Smooth muscle cell (in vitro differentiated cells): ENCODE measurements around the gene GLT8D2. TPM values are rescaled to one million over a fixed set of nuclear protein-coding genes. Genes with fewer than 3 reads are reported as not detected.
A peak's percentile ranks its signal among the peaks of the same experiment; 100 is the strongest.

Source experiments
- DNase-seq: peaks from one replicate; lab custom pipeline; 2025; ENCODE audit not compliant: unreplicated experiment; lab: John Stamatoyannopoulos, UW
- H2AFZ ChIP-seq: fragments of 200-600 bp; sonication (generic); 2 replicates; pipeline ENCODE4 v1.6.0; 2016; ENCODE audit warnings: antibody characterized with exemption, low read depth, mild to moderate bottlenecking
- H3F3A ChIP-seq: fragments of 200-600 bp; sonication (generic); 2 replicates; pipeline ENCODE4 v1.6.0; 2017; ENCODE audit warnings: antibody characterized with exemption, low read depth
- H3K27ac ChIP-seq: fragments of 200-600 bp; sonication (generic); 2 replicates; pipeline ENCODE4 v1.5.1; 2016; ENCODE audit warnings: low read depth, mild to moderate bottlenecking
- H3K27me3 ChIP-seq: fragments of 200-600 bp; sonication (generic); 2 replicates; pipeline ENCODE4 v1.6.1; 2016; ENCODE audit warnings: low read depth, mild to moderate bottlenecking
- H3K36me3 ChIP-seq: fragments of 200-600 bp; sonication (generic); 2 replicates; pipeline ENCODE4 v1.5.1; 2016; ENCODE audit warnings: low read depth
- H3K4me1 ChIP-seq: fragments of 200-600 bp; sonication (generic); 2 replicates; pipeline ENCODE4 v1.5.1; 2016; ENCODE audit warnings: low read depth
- H3K4me2 ChIP-seq: fragments of 200-600 bp; sonication (generic); 2 replicates; pipeline ENCODE4 v1.6.0; 2016; ENCODE audit warnings: mild to moderate bottlenecking
- H3K4me3 ChIP-seq: fragments of 200-600 bp; sonication (generic); 2 replicates; pipeline ENCODE4 v1.5.1; 2016; ENCODE audit warnings: mild to moderate bottlenecking
- H3K79me2 ChIP-seq: fragments of 200-600 bp; sonication (generic); 2 replicates; pipeline ENCODE4 v1.6.0; 2016; ENCODE audit warnings: low read depth, mild to moderate bottlenecking
- H3K9ac ChIP-seq: fragments of 200-600 bp; sonication (generic); 2 replicates; pipeline ENCODE4 v1.6.0; 2016; ENCODE audit warnings: low read depth
- H3K9me3 ChIP-seq: fragments of 200-600 bp; sonication (generic); replicated peaks from 2 replicates; pipeline ENCODE4 v1.5.1; 2016; ENCODE audit warnings: low read depth
- H4K20me1 ChIP-seq: fragments of 200-600 bp; sonication (generic); 2 replicates; pipeline ENCODE4 v1.6.0; 2016; ENCODE audit warnings: low read depth
- WGBS: methylation state at CpG from one replicate; pipeline ENCODE4 v1.1.7; 2016; ENCODE audit warnings: low lambda C conversion rate; 5-methylcytosine and 5-hydroxymethylcytosine counted together
- polyA plus RNA-seq: library from polyadenylated mRNA; unstranded; fragments of >200 nt; fragmentation: Nextera tagmentation; extraction: Ambion mirVana; gene quantifications from 2 replicates; pipeline ENCODE4 v1.2.1, GENCODE V29; 2016
- total RNA-seq: library from RNA; depleted of rRNA; stranded (reverse); fragments of >200 nt; gene quantifications from 2 replicates; pipeline ENCODE4 v1.2.3, GENCODE V29; 2014
- TF ChIP-seq, protein P1 (sequence below): fragments of 200-600 bp; sonication (generic); IDR thresholded peaks from 2 replicates; pipeline ENCODE4 v1.5.1; 2017; ENCODE audit warnings: borderline replicate concordance, mild to moderate bottlenecking, antibody characterized with exemption; ENCODE audit not compliant: insufficient read depth, poor library complexity, severe bottlenecking

The GLT8D2 gene
- total and polyA plus RNA-seq, 2 experiments from 2014 or later = 43.0 to 47.7 TPM

DNA sequence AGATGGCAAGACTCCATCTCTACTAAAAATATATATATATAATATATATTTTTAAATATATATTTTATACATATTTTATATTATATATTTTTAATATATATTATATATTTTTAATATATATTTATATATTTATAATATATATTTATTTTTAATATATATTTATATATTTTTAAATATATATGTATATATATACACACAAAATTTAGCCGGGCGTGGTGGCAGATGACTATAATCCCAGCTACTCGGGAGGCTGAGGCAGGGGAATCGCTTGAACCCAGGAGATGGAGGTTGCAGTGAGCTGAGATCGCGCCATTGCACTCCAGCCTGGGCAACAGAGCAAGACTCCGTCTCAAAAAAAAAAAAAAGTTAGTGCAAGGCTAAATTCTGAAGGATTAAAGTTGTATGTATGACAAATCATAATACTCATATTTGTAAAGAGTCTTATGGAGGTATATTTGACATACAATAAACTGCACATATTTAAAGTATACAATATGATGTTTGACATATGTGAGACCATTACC is 92.1 kb downstream of the GLT8D2 start:
- H4K20me1 ChIP-seq = no peaks in the 10 kb centered on the region
- H3K4me3 ChIP-seq = peak overlapping the region; percentile 74
- no peaks in the 10 kb centered on the region for H3K36me3 ChIP-seq
- H3K27ac ChIP-seq = peak overlapping the region; percentile 88
- peaks cover 26% of the 10 kb centered on the region for H3F3A ChIP-seq
- WGBS = 95% methylated on average over 7 of the region's 7 CpGs
- peaks cover 11% of the 10 kb centered on the region for H3K4me1 ChIP-seq
- no peak overlapping the region for H2AFZ ChIP-seq
- no peak for DNase-seq
- no peaks in the 10 kb centered on the region for H3K27me3 ChIP-seq
- H3K79me2 ChIP-seq = peaks cover 17% of the 10 kb centered on the region
- peak overlapping the region; percentile 93 for H3K4me2 ChIP-seq
- H3K9me3 ChIP-seq = no peaks in the 10 kb centered on the region
- no peak overlapping the region for H3K9ac ChIP-seq
- TF ChIP-seq, protein P1, sequence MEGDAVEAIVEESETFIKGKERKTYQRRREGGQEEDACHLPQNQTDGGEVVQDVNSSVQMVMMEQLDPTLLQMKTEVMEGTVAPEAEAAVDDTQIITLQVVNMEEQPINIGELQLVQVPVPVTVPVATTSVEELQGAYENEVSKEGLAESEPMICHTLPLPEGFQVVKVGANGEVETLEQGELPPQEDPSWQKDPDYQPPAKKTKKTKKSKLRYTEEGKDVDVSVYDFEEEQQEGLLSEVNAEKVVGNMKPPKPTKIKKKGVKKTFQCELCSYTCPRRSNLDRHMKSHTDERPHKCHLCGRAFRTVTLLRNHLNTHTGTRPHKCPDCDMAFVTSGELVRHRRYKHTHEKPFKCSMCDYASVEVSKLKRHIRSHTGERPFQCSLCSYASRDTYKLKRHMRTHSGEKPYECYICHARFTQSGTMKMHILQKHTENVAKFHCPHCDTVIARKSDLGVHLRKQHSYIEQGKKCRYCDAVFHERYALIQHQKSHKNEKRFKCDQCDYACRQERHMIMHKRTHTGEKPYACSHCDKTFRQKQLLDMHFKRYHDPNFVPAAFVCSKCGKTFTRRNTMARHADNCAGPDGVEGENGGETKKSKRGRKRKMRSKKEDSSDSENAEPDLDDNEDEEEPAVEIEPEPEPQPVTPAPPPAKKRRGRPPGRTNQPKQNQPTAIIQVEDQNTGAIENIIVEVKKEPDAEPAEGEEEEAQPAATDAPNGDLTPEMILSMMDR = no peak

DNA sequence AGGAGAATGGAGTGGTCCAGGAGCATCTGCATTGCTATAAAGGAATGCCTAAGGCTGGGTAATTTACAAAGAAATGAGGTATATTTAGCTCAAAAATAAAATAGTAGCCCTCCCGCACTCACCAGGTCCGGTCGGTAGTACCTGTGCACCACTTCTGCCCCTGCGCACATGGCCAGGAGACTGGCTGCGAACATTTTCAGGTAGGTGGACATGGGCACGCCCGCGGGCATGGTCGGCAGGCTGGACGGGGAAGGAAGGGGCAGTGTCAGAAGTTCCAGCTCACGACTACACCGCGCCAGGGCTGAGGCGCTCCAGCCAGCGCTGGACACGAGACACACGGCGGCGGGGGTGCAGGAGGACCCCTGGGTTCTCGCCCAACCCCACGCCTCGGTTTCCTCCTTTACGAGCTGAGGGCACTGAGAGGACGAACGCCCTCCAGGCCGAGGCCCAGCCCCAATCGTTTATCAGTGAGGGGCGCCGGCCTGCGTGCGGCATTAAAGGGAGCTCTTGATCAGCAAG is 93.4 kb downstream of the GLT8D2 start:
- H3K4me1 ChIP-seq = peaks cover 11% of the 10 kb centered on the region
- TF ChIP-seq, protein P1 = no peak
- H3K27me3 ChIP-seq = no peaks in the 10 kb centered on the region
- H3K36me3 ChIP-seq = no peaks in the 10 kb centered on the region
- DNase-seq = no peak
- peak overlapping the region; percentile 93 for H3K4me2 ChIP-seq
- H3K79me2 ChIP-seq = peaks cover 22% of the 10 kb centered on the region
- peak overlapping the region; percentile 49 for H2AFZ ChIP-seq
- H3K27ac ChIP-seq = peak overlapping the region; percentile 88
- H3K9me3 ChIP-seq = no peaks in the 10 kb centered on the region
- WGBS = 1% methylated on average over 29 of the region's 31 CpGs
- H3K4me3 ChIP-seq = peak overlapping the region; percentile 74
- H3K9ac ChIP-seq = peak overlapping the region; percentile 77
- H4K20me1 ChIP-seq = peaks cover 2% of the 10 kb centered on the region
- peaks cover 40% of the 10 kb centered on the region for H3F3A ChIP-seq

DNA sequence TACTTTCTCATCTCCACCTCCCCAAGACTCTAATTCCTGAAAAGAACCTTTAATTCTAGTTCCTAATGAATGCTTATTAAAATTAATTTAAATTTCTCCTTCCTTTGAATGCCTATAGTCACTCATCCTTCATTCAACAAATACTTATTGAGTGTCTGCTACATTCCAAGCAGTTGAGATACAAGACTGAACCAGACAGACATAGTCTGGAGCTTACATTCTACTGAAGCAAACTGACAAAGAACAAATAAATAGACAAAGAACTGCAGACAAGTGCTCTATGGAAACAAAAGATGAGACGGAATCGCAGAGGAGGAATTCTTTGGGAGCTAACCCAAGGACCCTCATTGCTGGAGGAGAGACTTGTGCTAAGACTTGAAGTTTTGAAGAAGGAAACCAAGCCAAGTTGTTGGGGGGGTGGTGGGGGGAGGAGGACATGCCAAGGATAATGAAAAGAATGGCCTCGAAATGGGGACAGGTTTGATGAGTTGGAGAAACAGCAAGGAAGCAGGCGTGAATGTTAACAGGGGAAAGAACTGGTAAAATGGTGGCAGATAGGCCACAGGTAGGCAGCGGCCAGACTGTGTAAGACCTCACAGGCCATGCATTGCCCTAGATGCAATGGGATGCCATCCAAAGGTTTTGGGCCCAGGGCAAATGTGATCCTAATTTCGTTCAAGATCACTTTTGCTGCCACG is 94.0 kb downstream of the GLT8D2 start:
- peak overlapping the region; percentile 93 for H3K4me2 ChIP-seq
- peaks cover 44% of the 10 kb centered on the region for H3F3A ChIP-seq
- peak overlapping the region; percentile 77 for H3K9ac ChIP-seq
- H4K20me1 ChIP-seq = peaks cover 7% of the 10 kb centered on the region
- H3K36me3 ChIP-seq = peaks cover under 1% of the 10 kb centered on the region
- no peak for DNase-seq
- TF ChIP-seq, protein P1 = no peak
- peaks cover 26% of the 10 kb centered on the region for H3K79me2 ChIP-seq
- WGBS = 12% methylated on average over 7 of the region's 7 CpGs
- no peak overlapping the region for H2AFZ ChIP-seq
- peak overlapping the region; percentile 74 for H3K4me3 ChIP-seq
- peaks cover 11% of the 10 kb centered on the region for H3K4me1 ChIP-seq
- no peaks in the 10 kb centered on the region for H3K27me3 ChIP-seq
- no peaks in the 10 kb centered on the region for H3K9me3 ChIP-seq
- H3K27ac ChIP-seq = peak overlapping the region; percentile 88
